Measurements from ENCODE around the gene TNS4.

GRCh38 chr17:40481106-40481505, 20.3 kb downstream of the TNS4 start:
- no peak for TF ChIP-seq POLR2A (IDR thresholded peaks at IDR 0.05; ENCODE audit: low read length)
- no peak for TF ChIP-seq GATA1 (IDR thresholded peaks at IDR 0.05; ENCODE audit: low read depth, low read length)

Measured in erythroblast (primary cell).